GM19397 (cell line): ENCODE measurements around the gene GCNT1.
"Not testable (repeated sequence)": the region's sequence is repeated elsewhere in the genome, so short reads cannot be mapped to it uniquely, and the experiment has no call there.

Source experiments
- ATAC-seq: cut with Tn5 transposase; IDR thresholded peaks from one replicate; pipeline ENCODE4 v1.9.1; 2021; ENCODE audit warnings: mild to moderate bottlenecking, moderate library complexity; ENCODE audit not compliant: unreplicated experiment

The GCNT1 gene

GRCh38 chr9:76479337-76479736, 20.4 kb downstream of the GCNT1 start:
- not testable (repeated sequence) for ATAC-seq

GRCh38 chr9:76486151-76486550, 27.2 kb downstream of the GCNT1 start:
- no peak for ATAC-seq

GRCh38 chr9:76490249-76490990, 31.4 kb downstream of the GCNT1 start:
- no peak for ATAC-seq

GRCh38 chr9:76491056-76491455, 32.1 kb downstream of the GCNT1 start:
- not testable (repeated sequence) for ATAC-seq

GRCh38 chr9:76493496-76493895, 34.5 kb downstream of the GCNT1 start:
- not testable (repeated sequence) for ATAC-seq

GRCh38 chr9:76500061-76500460, 41.1 kb downstream of the GCNT1 start:
- no peak for ATAC-seq

- no peak for ATAC-seq
Measured at GRCh38 chr9:76502746-76503145, 43.8 kb downstream of the GCNT1 start.

GRCh38 chr9:76510041-76510440, 51.1 kb downstream of the GCNT1 start:
- ATAC-seq: no peak

- ATAC-seq: no peak
Measured at GRCh38 chr9:76510446-76510845, 51.5 kb downstream of the GCNT1 start.

GRCh38 chr9:76512826-76513225, 53.8 kb downstream of the GCNT1 start:
- no peak for ATAC-seq

GRCh38 chr9:76516350-76516749, 57.4 kb downstream of the GCNT1 start:
- ATAC-seq: no peak

- ATAC-seq: no peak
Measured at GRCh38 chr9:76516871-76517270, 57.9 kb downstream of the GCNT1 start.

- ATAC-seq: no peak
Measured at GRCh38 chr9:76519075-76519835, 60.3 kb downstream of the GCNT1 start.

- ATAC-seq: no peak
Measured at GRCh38 chr9:76521244-76521681, 62.3 kb downstream of the GCNT1 start.

- no peak for ATAC-seq
Measured at GRCh38 chr9:76521906-76522305, 62.9 kb downstream of the GCNT1 start.

- ATAC-seq: not testable (repeated sequence)
Measured at GRCh38 chr9:76523617-76524200, 64.7 kb downstream of the GCNT1 start.

- no peak for ATAC-seq
Measured at GRCh38 chr9:76525196-76525595, 66.2 kb downstream of the GCNT1 start.

- ATAC-seq: no peak
Measured at GRCh38 chr9:76526026-76526425, 67.0 kb downstream of the GCNT1 start.

GRCh38 chr9:76528056-76528455, 69.1 kb downstream of the GCNT1 start:
- ATAC-seq: no peak

GRCh38 chr9:76528642-76529190, 69.7 kb downstream of the GCNT1 start:
- ATAC-seq: no peak

- ATAC-seq: no peak
Measured at GRCh38 chr9:76529653-76530052, 70.7 kb downstream of the GCNT1 start.
